Ovary (tissue), 9 donors: ENCODE results near the gene LYRM4. TPM values are rescaled to one million over a fixed set of nuclear protein-coding genes. Genes with fewer than 3 reads are reported as not detected.

ENCODE experiments used
- DNase-seq, 5 donors: peaks; one replicate each; pipeline ENCODE4 v3.0.0-alpha.2; 2019 to 2020
- H3K27ac ChIP-seq, 2 donors: fragments of 200-600 bp; one replicate each; pipeline versions ENCODE4 v1.5.1 to v1.8.0; 2019 to 2022
- H3K27me3 ChIP-seq: fragments of 200-600 bp; one replicate; pipeline ENCODE4 v1.8.0; 2022
- H3K36me3 ChIP-seq: fragments of 200-600 bp; sonication (generic); one replicate; pipeline ENCODE4 v1.5.1; 2019
- H3K4me1 ChIP-seq: one replicate; pipeline ENCODE4 v1.8.1; 2013; ENCODE audit warnings: mild to moderate bottlenecking, moderate library complexity; ENCODE audit not compliant: insufficient read depth
- H3K4me3 ChIP-seq: fragments of 200-600 bp; sonication (generic); one replicate; pipeline ENCODE4 v1.5.1; 2017
- H3K9me3 ChIP-seq, 2 donors: fragments of 200-600 bp in 1 of 2; sonication (generic) in 1 of 2; one replicate each; pipeline versions ENCODE4 v1.5.1 to v1.8.1; 2013 to 2019; ENCODE audit warnings: mild to moderate bottlenecking in 1 of 2, moderate library complexity in 1 of 2
- CTCF ChIP-seq, 3 donors: fragments of 450-650 bp in 2 of 3; fragments of 200-600 bp in 1 of 3; IDR thresholded peaks; one replicate each; pipeline versions ENCODE4 v1.5.1 to v1.8.0; 2016 to 2022; ENCODE audit warnings: antibody characterized with exemption in 3 of 3, mild to moderate bottlenecking in 1 of 3
- EP300 ChIP-seq: sonication (generic); formaldehyde crosslinking; IDR thresholded peaks from one replicate; pipeline ENCODE4 v1.6.1; 2017; ENCODE audit warnings: antibody characterized with exemption
- POLR2A ChIP-seq: fragments of 450-650 bp; IDR thresholded peaks from one replicate; pipeline ENCODE4 v1.6.1; 2017; ENCODE audit warnings: antibody characterized with exemption, mild to moderate bottlenecking, moderate library complexity
- WGBS, 3 donors: extraction: QIAGEN DNeasy Blood & Tissue Kit in 1 of 3; methylation state at CpG; one replicate each; pipeline versions ENCODE4 v1.1.5 to v1.1.7; 2013 to 2017; 5-methylcytosine and 5-hydroxymethylcytosine counted together
- intact Hi-C, 4 donors: fragments of 100-400 bp; cut with DNase I; formaldehyde crosslinking; loops; one replicate each; pipeline versions ENCODE4 v1.11.0 to v1.15.1; 2022 to 2023
- polyA plus RNA-seq, 2 donors: library from polyadenylated mRNA; stranded (reverse); fragments of 200-250 nt in 1 of 2; fragments of 350-450 nt in 1 of 2; fragmentation: Illumina TruSeq in 1 of 2; extraction: RNeasy Lipid Tissue Mini Kit (QIAGEN cat#74804) in 1 of 2; gene quantifications; one replicate each; pipeline ENCODE4 v1.2.3, GENCODE V29; 2013 to 2014
- total RNA-seq, 7 donors: library from RNA; depleted of rRNA in 2 of 7; stranded (reverse); fragments of >200 nt in 2 of 7; fragmentation: NEBNext Ultra II Directional in 3 of 7; extraction: Animal tissue kit (Norgen Biotek cat#: 25700) in 3 of 7; gene quantifications; one replicate each; pipeline versions ENCODE4 v1.1.0 to v1.2.4, GENCODE V29; 2016 to 2023
- donor health status: DM: no; HTN: no; CAD: no; lungs with moderate emphysema.
- donor health status: DM: no; HTN: no; CAD: no.
- donor health status: Bipolar disorder and iron deficiency.
- donor health status: DM: yes; HTN: yes; CAD: no.
- donor health status: DM: no; HTN: no; CAD: no.
- donor health status: DM: yes; HTN: yes; CAD: no.

LYRM4 gene
- total and polyA plus RNA-seq, 9 donors: 28.0 to 38.2 (median 33.6) TPM

GRCh38 chr6:5192135-5192794 lies 68.5 kb downstream of the LYRM4 start:
- no peaks in the 10 kb centered on the region for H3K36me3 ChIP-seq
- WGBS, 3 donors: 94 to 98% (median 96%) methylated on average over 11 of the region's 11 CpGs
- DNase-seq: no peak
- intact Hi-C loops: no loop called here
- H3K27me3 ChIP-seq: no peaks in the 10 kb centered on the region
- no peak overlapping the region for H3K4me3 ChIP-seq
- H3K27ac ChIP-seq: no peak overlapping the region
- no peaks in the 10 kb centered on the region for H3K4me1 ChIP-seq
- H3K9me3 ChIP-seq: no peaks in the 10 kb centered on the region
- TF ChIP-seq CTCF (IDR thresholded peaks at IDR 0.05) (no peak), POLR2A (no peak), EP300 (no peak)

GRCh38 chr6:5191722-5192121 lies 69.0 kb downstream of the LYRM4 start:
- Histone ChIP-seq H3K4me3 (no peak overlapping the region), H3K36me3 (no peaks in the 10 kb centered on the region), H3K9me3 (no peaks in the 10 kb centered on the region), H3K4me1 (no peaks in the 10 kb centered on the region), H3K27ac (no peak overlapping the region), H3K27me3 (no peaks in the 10 kb centered on the region)
- no peak for TF ChIP-seq EP300
- no peak for TF ChIP-seq POLR2A
- no peak for TF ChIP-seq CTCF (IDR thresholded peaks at IDR 0.05)
- intact Hi-C loops: no loop called here
- WGBS, 3 donors: 87 to 92% (median 90%) methylated on average over 3 of the region's 3 CpGs
- DNase-seq: no peak

GRCh38 chr6:5191222-5191621 lies 69.5 kb downstream of the LYRM4 start:
- no peak for DNase-seq
- H3K36me3 ChIP-seq: no peaks in the 10 kb centered on the region
- WGBS, 3 donors: 88 to 91% (median 90%) methylated on average over 6 of the region's 6 CpGs
- no peak for TF ChIP-seq POLR2A
- TF ChIP-seq CTCF (IDR thresholded peaks at IDR 0.05): no peak
- TF ChIP-seq EP300: no peak
- no peaks in the 10 kb centered on the region for H3K9me3 ChIP-seq
- intact Hi-C loops: no loop called here
- no peak overlapping the region for H3K27ac ChIP-seq
- H3K27me3 ChIP-seq: no peaks in the 10 kb centered on the region
- no peaks in the 10 kb centered on the region for H3K4me1 ChIP-seq
- no peak overlapping the region for H3K4me3 ChIP-seq

GRCh38 chr6:5190507-5190906 lies 70.2 kb downstream of the LYRM4 start:
- intact Hi-C loops: no loop called here
- TF ChIP-seq EP300 (no peak), CTCF (IDR thresholded peaks at IDR 0.05) (no peak), POLR2A (no peak)
- H3K4me3 ChIP-seq: no peak overlapping the region
- no peaks in the 10 kb centered on the region for H3K27me3 ChIP-seq
- H3K4me1 ChIP-seq: no peaks in the 10 kb centered on the region
- no peaks in the 10 kb centered on the region for H3K9me3 ChIP-seq
- no peak overlapping the region for H3K27ac ChIP-seq
- no peak for DNase-seq
- H3K36me3 ChIP-seq: no peaks in the 10 kb centered on the region
- 30 to 31% (median 30%) methylated on average over 3 of the region's 3 CpGs for WGBS, 3 donors
